ENCODE data around the gene ATP11B.

ATP11B gene

DNA sequence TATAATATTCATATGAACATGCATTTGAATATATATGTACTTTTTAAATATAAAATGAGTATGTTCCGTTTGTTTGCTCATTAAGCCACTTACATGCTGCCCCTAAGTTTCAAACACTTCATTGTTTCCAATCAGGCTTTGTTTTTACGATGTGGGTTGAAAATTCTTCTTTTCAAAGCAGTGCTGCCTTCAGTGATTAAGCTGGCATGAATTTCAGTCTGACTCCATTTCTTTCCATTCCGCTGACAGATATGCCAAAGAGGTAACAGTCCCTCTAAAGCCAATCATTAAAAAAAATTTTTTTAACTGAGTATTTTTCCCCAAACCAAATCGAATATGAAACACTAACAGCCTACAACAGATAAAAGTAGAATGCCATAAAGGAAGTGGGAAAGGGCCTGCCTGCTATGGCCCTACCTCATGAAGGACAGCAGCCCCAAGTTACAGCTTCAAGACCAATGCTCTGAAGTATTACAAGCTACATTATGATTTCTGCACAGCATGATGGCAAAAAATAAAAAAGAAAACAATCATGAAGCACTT lies 147.0 kb downstream of the ATP11B start:
- no peak for DNase-seq (ENCODE audit: extremely low spot score, insufficient read length, low read depth)
- no peak for FAIRE-seq

DNA sequence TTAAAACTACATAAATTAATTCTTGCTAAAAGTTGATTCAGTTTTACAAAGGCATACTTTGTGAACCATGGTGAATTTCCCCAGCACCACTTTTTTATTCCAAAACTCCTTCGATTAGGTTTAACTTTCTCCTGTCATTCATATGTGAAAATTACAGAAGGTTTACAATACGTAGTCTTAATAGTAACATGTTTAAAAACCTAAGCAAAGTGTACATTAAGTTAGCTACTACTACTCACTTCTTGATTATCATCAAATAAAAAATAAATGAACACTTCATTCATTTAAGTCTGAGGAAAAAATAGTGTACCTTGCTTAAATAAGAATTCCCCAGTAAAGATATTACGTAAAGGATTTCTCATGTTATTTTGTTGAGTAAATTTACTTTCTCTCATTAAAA lies 148.4 kb downstream of the ATP11B start:
- FAIRE-seq (no peak), DNase-seq (ENCODE audit: extremely low spot score, insufficient read length, low read depth) (no peak)

DNA sequence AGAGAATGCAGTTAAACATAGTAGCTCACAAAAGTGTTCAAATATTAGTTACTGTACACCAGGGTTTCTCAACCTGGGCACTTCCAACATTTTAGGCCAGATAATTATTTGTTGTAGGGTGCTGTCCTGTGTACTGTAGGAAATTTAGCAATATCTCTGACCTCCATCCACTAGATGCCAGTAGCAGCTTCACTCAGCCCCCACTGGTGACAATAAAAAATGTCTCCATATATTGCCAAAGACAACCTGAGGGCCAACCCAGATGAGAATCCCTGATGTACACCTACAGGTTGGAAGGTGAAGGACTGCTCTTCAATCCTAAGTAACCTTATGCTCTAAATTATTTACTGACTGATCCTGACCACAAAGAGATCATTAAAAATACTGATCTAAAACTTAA lies 154.6 kb downstream of the ATP11B start:
- DNase-seq (ENCODE audit: extremely low spot score, insufficient read length, low read depth) = no peak
- FAIRE-seq = no peak

DNA sequence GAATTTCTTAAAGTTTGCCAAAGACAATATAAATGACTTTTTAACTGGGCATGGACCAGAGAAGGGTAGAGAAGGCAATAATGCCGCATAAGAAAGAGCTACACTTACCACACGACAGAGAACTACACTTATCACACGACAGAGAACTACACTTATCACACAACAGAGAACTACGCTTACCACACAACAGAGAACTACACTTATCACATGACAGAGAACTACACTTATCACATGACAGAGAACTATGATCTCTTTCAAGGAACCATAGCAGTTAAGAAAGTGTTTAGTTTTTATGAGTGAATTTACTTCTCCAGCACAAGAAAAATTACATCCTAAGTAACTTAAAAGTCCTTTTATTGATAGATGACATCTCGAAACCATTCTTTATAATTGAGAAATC lies 155.0 kb downstream of the ATP11B start:
- DNase-seq (ENCODE audit: extremely low spot score, insufficient read length, low read depth) = no peak
- FAIRE-seq = no peak

DNA sequence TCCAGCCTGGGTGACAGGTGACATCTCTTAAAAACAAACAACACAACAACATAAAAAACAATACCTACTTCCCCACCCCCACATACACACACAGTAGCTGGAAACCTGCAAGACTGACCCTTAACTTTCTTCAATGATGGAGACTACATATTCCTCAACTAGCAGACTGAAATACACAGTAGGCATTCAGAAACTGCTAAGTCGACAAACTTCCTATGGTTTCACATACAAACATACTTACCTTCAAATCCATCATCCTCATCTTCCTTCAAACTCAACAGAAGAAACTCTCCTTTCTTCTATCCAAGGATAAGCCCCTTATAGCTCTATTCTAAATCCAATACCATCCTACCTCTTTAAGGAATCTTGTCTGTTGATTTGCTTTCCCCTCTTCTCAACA lies 156.4 kb downstream of the ATP11B start:
- FAIRE-seq (no peak), DNase-seq (ENCODE audit: extremely low spot score, insufficient read length, low read depth) (no peak)

DNA sequence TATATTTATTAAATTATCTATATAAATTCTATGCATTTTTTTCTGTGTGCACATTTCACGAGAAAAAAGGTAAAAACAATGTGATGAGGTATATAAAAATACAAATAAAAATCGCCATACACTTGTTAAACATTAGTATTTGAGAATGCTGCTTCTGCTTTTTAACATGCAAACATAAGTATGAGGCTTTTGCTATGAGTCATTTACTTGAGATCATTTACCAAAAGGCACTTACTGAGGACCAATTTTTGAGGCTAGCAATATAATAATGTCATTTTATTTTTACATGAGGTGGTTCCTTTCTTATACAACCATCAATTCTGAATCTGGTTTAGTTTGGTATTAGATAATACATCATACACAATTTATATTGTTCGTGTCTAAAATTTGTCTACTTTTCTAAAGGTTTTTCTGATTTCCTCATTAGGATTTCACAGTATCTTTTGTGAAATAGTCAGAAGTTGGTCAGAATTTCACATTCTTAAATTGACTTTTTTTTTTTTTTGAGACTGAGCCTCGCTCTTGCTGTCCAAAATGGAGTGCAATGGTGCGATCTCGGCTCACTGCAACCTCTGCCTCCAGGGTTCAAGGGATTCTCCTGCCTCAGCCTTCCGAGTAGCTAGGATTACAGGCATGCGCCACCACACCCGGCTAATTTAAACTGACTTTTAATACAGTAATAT lies 161.4 kb downstream of the ATP11B start:
- DNase-seq (ENCODE audit: extremely low spot score, insufficient read length, low read depth) = no peak
- peak; percentile 78 for FAIRE-seq

DNA sequence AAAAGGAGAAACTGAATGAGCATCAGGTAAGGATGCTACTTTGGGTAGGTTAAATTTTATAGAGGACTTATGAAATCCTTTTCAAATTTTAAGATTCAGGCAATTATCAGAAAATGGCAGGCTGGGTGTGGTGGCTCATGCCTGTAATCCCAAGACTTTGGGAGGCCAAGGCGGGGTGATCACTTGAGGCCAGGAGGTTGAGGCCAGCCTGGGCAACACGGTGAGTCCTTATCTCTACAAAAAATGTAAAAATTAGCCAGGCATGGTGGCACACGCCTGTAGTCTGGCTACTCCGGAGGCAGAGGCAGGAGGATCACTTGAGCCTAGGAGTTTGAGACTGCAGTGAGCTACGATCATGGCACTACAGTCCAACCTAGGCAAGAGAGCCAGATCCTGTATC lies 163.9 kb downstream of the ATP11B start:
- FAIRE-seq = no peak

DNA sequence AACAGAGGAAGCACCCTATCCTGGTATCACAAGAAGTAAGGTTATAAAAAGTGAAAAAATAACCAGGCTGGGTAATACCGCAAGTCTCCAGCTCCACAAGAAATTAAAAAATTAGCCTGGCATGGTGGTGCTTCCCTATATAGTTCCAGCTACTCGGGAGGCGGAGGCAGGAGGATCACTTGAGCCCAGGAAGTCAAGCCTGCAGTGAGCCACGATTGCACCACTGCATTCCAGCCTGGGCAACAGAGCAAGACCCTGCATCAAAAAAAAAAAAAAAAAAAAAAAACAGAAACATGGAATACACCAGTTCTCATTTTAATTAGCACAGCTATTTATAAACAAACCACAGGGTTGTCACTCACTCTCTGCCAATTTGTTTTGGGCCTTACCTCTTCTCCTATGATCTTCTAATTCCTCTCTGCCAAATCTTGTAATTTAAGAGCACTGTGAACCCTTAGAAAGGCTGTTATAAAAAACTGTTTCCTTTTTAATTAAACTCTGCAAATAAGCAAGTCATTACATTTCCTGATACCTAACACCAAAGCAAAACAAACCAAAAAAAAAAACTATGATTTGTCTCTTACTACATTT lies 164.5 kb downstream of the ATP11B start:
- no peak for FAIRE-seq
- DNase-seq (ENCODE audit: extremely low spot score, insufficient read length, low read depth) = no peak

More for the DNA sequence above, 163.9 kb downstream of the ATP11B start:
- no peak for DNase-seq (ENCODE audit: extremely low spot score, insufficient read length, low read depth)

DNA sequence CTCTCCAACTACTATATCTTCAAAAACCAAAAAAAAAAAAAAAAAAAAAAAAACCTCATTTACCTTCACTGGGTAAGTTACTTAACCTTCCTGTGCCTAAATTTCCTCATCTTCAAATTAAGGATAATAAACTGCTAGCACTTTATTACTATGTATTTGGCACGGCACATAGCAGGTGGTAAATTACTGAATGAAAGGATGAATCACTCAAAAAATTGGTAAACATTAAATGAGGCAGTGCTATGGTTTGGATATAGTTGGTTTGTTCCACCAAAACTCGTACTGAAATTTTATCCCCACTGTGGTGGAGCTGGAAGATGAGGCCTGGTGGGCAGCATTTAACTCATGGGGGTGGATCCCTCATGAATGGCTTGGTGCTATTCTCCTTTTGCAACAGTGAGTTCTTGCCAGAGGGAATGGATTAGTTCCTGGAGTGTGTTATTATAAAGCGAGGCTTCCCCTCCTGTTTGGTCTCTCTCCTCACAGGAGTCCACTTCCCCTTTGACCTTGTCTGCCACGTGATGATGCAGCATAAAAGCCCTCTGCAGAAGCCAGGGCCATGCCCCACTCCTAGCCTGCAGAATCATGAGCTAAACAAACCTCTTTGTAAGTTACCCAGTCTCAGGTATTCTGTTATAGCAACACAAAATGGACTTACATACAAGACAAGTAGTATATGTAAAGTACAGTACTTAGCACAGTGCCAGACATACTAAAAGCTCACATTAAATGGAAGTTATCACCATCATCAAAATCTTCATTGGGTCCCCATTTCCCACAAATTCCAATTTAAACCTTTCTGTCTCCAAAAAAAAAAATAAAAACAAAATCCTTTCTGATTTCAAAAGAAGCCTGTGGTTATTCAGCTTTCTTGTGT lies 166.4 kb downstream of the ATP11B start:
- DNase-seq (ENCODE audit: extremely low spot score, insufficient read length, low read depth) (no peak), FAIRE-seq (no peak)

DNA sequence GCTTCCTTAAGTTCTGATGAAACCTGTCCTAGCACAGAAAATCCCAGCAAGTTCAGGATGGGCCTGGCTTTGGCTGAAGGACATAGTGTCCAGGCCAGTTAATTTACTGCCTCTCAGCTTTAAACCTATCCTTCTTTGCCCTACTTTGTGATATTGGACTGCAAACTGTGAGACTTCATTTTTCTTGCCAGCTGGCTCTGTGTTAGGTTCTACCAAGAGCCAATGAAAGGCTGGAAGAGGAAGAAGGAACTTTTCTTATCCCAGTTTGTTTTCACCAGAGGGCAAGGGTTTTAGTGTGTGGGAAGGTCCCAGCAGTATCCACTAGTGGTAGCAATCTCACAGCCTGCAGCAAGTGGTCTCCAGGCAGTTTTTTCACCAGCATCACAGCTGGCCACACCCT lies 168.9 kb downstream of the ATP11B start:
- DNase-seq (ENCODE audit: extremely low spot score, insufficient read length, low read depth) (no peak), FAIRE-seq (no peak)

DNA sequence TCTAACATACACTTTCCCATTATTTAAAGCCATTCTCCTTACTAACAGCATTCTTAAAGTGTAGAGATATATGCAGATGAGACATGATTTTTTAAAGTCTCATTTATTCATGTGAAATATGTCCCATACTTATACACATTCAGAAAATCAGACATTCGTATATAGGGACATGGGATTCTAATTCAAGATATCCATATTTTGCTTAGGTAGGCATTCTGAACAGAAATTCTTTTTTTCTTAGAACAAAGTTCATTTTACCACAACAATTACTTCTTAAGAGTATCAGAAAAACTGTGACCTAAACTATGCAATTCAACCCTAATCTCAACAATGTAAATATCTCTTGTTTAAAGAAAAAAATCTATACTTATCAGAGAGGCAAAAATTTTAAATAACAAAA lies 170.9 kb downstream of the ATP11B start:
- no peak for DNase-seq (ENCODE audit: extremely low spot score, insufficient read length, low read depth)
- FAIRE-seq = no peak

DNA sequence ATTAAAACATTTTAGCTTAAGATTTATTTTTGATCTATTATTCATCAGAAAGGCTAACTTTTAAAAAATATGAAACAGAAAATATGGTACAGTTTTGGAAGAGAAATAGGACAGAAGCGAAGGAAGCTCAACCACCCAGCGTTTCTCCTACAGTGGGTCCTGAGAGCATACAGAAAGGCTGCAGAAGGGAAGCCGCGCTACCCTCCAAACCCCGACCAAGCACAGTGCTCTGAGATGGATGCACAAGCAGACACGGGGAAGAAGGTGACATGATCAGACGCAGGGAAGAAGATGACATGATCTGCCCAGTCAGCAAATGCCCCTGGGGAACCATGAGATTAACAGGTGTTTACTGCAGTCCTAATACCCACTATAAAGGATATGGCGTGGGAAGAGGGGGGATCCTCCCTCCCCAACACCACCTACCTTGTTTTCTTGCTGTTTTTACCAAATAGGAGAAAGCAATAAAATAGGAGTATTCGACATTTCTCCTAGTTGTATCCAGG lies 172.6 kb downstream of the ATP11B start:
- DNase-seq (ENCODE audit: extremely low spot score, insufficient read length, low read depth) (no peak), FAIRE-seq (no peak)

DNA sequence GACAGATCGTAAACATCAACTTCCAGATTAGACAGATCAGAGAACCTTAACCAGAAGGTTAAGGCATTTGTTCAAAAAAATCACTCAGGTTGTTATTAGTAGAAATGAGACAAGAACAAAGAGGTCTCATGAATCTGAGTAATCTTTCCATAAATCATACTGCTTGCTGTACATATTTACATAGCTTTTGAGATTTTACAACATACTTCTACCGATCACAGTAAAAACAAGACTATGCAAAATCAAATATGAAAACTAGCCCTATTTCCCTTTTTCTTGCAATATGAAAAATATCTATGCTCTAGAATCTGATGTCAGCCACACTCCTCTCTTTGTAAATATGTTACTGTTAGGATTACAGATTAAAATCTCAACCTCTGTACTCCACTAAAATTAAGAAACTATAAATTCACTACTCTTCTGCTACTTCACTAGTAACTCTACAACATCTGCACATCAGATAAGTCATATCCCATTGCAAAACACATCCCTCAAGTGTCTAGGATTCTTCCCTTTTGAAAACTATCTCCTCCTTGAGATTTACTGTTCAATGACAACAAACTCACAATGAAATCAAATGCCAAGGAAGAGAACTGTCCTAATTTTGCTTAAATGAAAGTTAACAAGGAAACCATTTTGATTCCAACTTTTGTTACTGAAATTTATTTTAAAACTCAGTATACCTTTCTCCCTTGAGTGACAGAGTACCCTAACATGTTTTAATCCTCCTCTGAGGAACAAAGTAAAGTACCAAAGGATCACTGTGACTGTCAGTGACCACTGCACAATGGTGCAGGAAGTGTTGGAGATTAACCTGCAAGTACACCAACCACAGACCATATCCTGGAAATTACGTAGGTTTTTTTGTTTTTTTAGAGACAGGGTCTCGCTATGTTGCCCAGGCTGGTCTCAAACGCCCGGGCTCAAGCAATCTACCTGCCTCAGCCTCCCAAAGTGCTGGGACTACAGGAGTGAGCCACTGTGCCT lies 174.2 kb downstream of the ATP11B start:
- FAIRE-seq (peak; percentile 61), DNase-seq (ENCODE audit: extremely low spot score, insufficient read length, low read depth) (no peak)

DNA sequence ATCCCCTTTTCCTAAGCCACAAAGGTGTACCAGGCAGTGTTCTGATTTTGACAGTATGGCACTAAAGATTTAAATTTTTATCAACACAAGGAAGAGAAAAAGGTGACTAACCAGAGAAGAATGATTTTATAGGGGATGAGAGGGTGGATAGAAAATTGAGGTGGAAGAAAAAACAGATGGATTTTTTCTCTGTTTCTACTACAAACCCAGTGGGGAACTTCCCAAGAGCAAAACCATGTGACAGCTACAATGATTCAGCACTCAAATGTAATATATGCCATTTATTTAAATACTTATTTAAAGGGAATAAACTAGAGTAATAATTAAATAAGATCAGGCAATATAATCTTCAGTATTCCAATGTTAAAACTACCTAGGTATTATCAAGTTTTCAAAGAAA lies 176.0 kb downstream of the ATP11B start:
- FAIRE-seq = no peak
- no peak for DNase-seq (ENCODE audit: extremely low spot score, insufficient read length, low read depth)

DNA sequence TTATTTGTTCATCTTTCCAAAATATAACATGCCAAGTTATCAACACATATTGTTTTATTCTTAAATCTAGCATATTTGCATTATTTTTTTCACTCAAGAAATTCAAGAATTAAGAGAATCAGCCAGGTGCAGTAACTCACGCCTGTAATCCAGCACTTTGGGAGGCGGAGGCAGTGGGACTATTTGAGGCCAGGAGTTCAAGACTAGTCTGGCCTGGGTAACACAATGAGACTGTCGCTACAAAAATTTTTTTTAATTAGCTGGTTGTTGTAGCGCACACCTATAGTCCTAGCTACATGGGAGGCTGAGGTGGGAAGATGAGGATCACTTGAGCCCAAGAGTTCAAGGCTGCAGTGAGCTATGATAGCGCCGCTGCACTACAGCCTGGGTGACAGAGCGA lies 176.5 kb downstream of the ATP11B start:
- DNase-seq (ENCODE audit: extremely low spot score, insufficient read length, low read depth) = no peak
- FAIRE-seq = no peak

DNA sequence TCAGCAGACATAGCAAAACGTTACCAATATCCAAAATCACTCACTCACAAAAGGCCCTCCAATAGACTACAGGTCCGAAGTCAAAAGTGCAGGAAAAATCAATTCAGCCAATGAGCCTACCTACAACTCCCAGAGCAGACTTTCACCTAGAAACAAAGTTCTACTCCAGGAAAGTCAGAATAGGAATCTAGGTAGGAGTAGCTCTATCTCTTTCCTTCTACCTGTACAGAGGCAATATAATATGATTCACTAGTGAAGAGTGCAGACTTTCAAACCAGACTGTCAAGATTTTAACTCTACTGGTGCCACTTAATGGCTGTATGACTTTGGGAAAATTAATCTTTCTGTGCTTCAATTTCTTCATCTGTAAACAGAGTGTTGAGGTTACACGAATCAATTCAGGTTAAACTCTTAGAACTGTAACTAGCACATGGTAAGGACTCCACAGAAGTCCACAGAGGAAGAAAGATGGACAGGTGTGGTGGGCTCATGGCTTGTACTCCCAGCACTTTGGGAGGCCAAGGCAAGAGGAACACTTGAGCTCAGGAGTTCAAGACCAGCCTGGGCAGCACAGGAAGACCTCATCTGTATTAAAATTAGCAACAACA lies 177.6 kb downstream of the ATP11B start:
- no peak for FAIRE-seq
- no peak for DNase-seq (ENCODE audit: extremely low spot score, insufficient read length, low read depth)

All from GM18507 (cell line).